ENCODE measurements around the gene NKX1-1.
"Not testable (repeated sequence)": the region's sequence is repeated elsewhere in the genome, so short reads cannot be mapped to it uniquely, and the experiment has no call there.

The NKX1-1 gene

GRCh38 chr4:1403591-1404572, 2.4 kb downstream of the NKX1-1 start:
- no peak for DNase-seq

DNA sequence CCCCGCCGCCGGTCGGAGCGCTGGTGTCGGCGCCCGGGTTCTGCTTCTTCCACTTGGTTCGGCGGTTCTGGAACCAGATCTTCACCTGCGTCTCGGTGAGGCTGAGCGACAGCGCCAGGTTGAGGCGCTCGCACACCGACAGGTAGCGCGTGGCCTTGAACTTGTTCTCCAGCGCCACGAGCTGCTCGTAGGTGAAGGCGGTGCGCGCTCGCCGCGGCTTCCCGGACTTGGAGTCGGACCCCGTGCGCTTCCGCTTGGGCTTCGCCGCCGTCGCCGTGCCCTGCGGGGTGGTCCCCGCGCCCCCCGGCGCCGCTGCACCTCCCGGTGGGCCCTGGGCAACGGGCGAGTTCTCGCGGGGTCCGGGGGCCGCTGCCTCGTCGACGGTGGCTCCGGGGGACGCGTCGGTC, 3.1 kb downstream of the NKX1-1 start:
- DNase-seq, result no peak

DNA sequence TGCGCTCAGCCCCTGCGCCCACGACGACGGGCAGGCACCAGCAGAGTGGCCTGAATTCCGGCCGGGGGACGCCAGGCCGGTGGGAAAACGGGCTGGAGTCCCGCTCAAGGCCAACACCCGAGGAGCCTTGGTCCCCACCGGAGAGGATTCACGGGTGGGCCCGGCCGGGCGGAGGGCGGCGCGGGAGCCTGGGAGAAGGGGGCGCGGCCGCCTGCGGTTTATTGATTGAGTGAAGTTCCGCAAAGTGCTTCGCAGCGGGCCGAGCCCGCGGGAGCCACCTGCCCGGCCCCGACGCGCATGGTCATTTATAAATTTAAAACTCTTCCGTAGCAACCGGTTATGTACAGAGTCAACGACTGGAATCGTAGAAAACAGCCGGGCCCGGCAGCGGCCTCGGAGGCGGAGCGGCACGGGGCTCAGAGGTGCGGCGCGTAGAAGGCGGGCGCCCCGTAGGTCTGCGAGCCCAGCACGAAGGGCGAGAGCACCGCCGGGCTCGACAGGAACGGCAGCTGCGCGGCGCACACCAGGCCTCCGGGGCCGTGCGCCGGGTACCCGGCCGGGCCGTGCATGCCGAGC, 3.6 kb downstream of the NKX1-1 start:
- DNase-seq, result no peak

- no peak for DNase-seq
Measured at GRCh38 chr4:1402021-1402515, 4.2 kb downstream of the NKX1-1 start.

DNA sequence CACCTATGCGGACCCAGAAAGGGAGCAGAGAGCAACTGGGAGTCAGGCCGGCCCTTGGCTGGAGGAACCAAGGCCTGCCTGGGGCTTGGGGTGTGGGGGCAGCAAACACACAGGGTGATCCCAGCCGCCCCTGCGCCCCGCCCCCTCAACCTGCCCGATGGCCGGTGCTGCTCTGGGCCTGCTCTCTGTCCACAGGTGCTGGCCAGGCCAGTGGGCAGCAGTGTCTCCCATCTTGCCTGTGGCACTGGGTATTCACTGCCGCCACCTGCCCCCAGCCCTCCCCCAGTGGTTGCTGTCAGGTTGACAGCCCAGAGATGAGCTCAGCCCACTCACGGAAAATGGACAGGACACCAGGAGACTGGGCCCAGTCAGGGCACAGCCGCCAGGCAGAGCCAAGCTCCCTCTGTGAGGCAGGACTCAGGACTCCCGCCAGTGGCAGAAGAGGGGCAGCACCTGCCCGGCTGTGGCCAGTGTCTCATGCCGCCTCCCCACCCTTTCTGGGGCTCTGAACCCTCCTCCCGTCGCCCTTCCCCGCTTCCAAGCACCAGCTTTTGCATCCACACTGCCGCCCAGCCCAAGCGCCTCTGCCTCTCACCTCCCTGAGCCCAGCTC, 4.7 kb downstream of the NKX1-1 start:
- DNase-seq, result no peak

DNA sequence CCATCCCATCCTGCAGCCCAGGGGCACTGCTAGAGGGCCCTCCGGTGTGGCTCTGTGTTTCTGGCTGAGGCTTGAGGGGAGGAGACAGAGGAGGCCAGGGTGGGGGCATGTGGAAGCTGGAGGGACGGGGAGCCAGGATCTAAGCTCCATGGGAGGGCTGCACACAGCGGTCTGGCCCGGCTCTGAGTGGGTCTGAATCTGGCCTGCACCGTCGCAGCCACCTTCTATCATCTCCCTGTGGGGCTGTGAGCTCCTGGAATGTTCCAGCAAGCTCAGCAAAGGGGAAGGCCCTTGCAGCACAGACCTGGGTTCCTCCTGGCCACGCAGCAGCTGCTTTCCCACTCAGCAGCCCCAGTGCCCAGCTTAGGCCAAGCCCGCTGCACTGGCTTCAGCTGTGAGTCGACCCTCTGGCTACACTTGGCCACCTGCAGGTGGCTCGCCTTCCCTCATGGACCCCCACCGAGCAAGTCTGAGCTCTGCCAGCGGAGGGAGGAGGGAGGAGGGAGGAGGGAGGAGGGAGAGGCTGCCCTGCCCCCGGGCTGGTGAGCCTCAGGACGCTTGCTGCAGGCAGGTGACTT, 5.3 kb downstream of the NKX1-1 start:
- no peak for DNase-seq

DNA sequence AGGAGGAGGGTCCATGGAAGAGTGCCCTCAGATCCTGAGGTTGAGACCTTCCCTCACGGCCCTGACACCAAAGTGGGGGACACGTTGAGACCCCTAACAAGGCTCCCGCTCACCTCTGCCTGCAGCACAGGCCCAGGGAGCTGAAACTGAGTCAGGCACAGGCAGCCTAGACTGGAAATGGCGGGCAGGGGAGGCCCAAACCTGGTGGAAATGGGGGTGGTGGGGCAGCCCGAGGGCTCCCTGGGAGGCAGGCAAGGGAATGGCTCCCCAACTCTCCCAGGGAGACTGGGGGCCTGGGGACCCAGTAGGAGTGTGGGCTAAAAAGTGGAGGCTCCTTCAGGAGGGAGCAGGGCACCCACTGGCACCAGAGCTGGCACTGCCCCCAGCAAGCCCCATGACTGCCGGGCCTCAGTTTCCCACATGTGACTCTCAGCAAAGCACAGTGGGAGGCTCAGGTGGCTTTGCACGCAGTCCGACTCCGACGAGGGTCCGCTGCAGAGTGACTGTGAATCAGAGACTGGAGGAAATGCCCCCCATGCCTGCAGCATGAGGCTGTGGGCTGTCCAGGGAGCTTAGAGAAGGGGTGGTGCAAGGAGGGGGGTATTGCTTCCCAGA, 5.9 kb downstream of the NKX1-1 start:
- no peak for DNase-seq

GRCh38 chr4:1399508-1400190, 6.6 kb downstream of the NKX1-1 start:
- DNase-seq, result no peak

- no peak for DNase-seq
Measured at GRCh38 chr4:1398681-1399507, 7.3 kb downstream of the NKX1-1 start.

DNA sequence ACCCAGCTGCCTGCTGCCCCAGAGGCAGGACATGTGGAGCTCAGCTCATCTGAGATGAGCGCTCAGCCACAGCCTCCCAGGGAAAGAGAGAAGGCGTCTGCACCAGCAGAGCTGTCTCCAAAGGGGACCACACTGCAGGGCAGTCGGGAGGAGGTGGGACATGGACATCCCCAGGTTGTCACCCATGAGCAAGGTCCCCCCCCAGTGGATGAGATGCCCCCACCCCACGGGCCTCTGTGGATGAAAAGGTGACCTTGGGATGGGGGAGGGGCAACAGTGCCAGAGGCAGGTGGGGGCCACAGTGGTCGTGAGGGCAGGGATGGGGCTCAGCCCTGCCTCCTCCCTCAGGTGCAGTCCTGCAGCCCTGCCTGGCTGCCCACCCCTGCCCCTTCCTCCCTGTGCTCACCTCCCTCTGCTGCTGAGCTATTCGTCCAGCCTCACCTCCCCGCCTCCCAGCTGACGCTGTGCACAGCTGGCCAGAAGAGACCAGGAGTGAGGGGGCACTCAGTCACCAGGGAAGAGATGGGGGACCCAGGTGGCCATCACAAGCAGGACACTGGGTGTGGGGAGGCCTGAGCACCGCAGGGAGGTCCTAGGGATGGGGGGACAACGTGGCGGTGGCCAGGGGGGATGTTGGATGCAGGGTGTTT, 9.3 kb downstream of the NKX1-1 start:
- no peak for DNase-seq

GRCh38 chr4:1395941-1396805, 10.1 kb downstream of the NKX1-1 start:
- DNase-seq, result no peak

- DNase-seq, result not testable (repeated sequence)
Measured at GRCh38 chr4:1395389-1395820, 10.8 kb downstream of the NKX1-1 start.

- not testable (repeated sequence) for DNase-seq
Measured at GRCh38 chr4:1394554-1395388, 11.5 kb downstream of the NKX1-1 start.

GRCh38 chr4:1393866-1394265, 12.4 kb downstream of the NKX1-1 start:
- DNase-seq, result no peak

- DNase-seq, result not testable (repeated sequence)
Measured at GRCh38 chr4:1393363-1393762, 12.9 kb downstream of the NKX1-1 start.

DNA sequence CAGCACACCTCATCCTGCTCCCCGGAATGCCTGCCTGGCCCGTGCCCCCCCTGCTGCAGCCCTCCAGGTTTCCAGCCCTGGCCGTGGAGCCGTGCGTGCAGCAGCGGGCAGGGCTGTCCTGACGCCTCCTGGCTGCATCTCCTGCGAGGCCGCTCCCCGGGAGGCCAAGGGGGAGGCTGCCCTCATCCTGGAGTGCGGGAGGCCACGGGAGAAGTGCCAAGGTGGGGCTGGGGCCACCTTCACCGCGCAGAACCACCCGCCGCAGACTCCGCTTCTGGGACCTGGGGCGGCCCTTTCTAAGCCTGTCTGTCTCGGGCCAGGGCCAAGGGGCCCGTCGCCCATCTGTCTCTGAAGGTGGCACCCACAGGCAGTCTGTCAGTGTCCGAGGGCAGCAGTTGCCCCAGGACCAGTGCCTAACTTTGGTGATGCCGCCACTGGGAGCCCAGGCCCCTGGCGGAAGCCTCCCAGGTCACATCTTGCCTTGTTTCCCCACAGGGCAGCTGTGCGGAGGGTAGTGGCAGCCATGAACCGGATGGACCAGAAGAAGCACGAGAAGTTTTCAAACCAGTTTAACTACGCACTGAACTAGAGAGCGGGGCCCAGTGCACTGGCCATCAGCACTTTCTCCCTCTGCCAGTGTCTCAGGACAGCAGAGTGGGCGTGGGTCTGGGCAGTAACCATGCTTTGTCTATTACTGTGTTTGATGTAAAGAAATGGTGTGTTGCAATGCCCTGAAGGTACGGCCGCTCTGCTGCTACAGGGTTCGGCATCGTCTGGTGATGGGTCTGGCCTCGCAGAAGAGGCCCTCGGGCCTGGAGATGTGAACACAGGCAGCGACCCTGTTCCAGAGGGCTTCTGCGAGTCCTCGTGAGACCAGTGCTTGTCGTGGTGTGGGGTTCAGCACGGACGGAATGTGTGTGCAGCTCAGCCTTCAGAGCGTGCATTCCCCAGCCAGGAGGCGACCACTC, 20.6 kb downstream of the NKX1-1 start:
- no peak for DNase-seq

DNA sequence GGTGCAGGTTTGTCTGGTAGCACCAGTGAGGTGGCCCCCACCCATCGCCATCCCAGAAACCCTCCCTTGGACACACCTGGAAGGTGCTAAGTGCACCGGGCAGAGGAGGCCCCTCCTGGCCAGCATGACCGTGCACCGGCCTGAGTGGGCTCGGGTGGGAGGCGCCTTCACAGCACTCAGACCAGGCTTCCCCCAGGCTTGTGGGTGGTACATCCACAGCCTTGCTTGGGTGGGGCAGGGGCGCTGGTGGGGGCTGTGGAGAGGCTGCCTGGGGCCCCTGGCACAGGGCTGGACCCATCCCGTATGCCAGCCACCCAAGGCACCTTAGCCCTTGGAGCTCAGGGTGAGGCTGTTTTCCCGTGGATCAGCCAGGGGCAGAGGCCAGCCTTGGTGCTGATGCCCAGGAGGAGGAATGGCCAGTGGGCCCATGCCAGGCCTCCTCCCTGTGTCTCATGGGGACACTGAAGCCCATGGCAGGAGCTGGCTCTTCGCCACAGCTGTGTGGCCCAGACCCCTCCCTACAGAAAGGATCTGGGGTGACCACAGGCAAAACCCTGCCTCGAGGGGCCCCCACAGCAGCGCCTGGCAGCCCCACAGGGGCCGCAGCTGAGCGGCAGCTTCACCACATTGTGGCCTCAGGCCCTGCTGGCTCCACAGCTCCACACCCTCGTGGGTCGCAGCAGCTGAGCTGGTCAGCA, 21.4 kb downstream of the NKX1-1 start:
- no peak for DNase-seq

Data from NCI-H2081 (cell line).